Body of pancreas (tissue), 4 donors: ENCODE measurements around the gene OR52A1. TPM values are rescaled to one million over a fixed set of nuclear protein-coding genes. Genes with fewer than 3 reads are reported as not detected.

Experiments used
- ATAC-seq: fragments of 150-250 bp; one replicate; pipeline ENCODE4 v1.9.1; 2016
- DNase-seq, 4 donors: peaks; one replicate each; pipeline ENCODE4 v3.0.0-alpha.2; 2019
- H3K27ac ChIP-seq, 4 donors: fragments of 200-600 bp; sonication (generic); 1 replicate in 3 of 4; 2 replicates in 1 of 4; pipeline versions ENCODE4 v1.5.1 to v1.6.1; 2016 to 2019; ENCODE audit warnings: mild to moderate bottlenecking in 1 of 4, mixed read lengths in 1 of 4, moderate library complexity in 1 of 4
- H3K27me3 ChIP-seq, 2 donors: fragments of 200-600 bp; sonication (generic); one replicate each; pipeline ENCODE4 v1.6.0; 2016; ENCODE audit warnings: mild to moderate bottlenecking in 1 of 2
- H3K36me3 ChIP-seq, 2 donors: fragments of 200-600 bp; sonication (generic); replicated peaks in 1 of 2; 2 replicates each; pipeline ENCODE4 v1.5.1; 2016; ENCODE audit warnings: low read depth in 2 of 2; ENCODE audit not compliant: insufficient read depth in 1 of 2
- H3K4me1 ChIP-seq: fragments of 200-600 bp; sonication (generic); one replicate; pipeline ENCODE4 v1.6.0; 2016
- H3K4me3 ChIP-seq, 2 donors: fragments of 200-600 bp; sonication (generic); 1 replicate in 1 of 2; 2 replicates in 1 of 2; pipeline ENCODE4 v1.5.1; 2016 to 2019
- H3K9me3 ChIP-seq, 3 donors: fragments of 200-600 bp; sonication (generic); 1 replicate in 2 of 3; 2 replicates in 1 of 3; pipeline ENCODE4 v1.5.1; 2016
- POLR2A ChIP-seq, 3 donors: fragments of 450-650 bp; IDR thresholded peaks; one replicate each; pipeline ENCODE4 v1.6.1; 2016; ENCODE audit warnings: antibody characterized with exemption in 3 of 3, mild to moderate bottlenecking in 2 of 3
- WGBS, 2 donors: methylation state at CpG; one replicate each; pipeline ENCODE4 v1.1.5; 2017; 5-methylcytosine and 5-hydroxymethylcytosine counted together
- intact Hi-C: fragments of 100-400 bp; cut with DNase I; formaldehyde crosslinking; loops from one replicate; pipeline ENCODE4 v1.15.1; 2023
- total RNA-seq, 2 donors: library from RNA; depleted of rRNA; stranded (reverse); fragments of >200 nt; gene quantifications; one replicate each; pipeline ENCODE4 v1.1.0, GENCODE V29; 2016
- TF ChIP-seq, protein P1 (sequence below), 7 experiments: fragments of 450-650 bp in 4 of 7; fragments of 200-600 bp in 3 of 7; sonication (generic) in 3 of 7; IDR thresholded peaks; one replicate each; pipeline ENCODE4 v1.5.1; 2016 to 2019; ENCODE audit warnings: antibody characterized with exemption in 7 of 7

OR52A1 gene
- total RNA-seq, 2 donors from 2014 or later = not detected

DNA sequence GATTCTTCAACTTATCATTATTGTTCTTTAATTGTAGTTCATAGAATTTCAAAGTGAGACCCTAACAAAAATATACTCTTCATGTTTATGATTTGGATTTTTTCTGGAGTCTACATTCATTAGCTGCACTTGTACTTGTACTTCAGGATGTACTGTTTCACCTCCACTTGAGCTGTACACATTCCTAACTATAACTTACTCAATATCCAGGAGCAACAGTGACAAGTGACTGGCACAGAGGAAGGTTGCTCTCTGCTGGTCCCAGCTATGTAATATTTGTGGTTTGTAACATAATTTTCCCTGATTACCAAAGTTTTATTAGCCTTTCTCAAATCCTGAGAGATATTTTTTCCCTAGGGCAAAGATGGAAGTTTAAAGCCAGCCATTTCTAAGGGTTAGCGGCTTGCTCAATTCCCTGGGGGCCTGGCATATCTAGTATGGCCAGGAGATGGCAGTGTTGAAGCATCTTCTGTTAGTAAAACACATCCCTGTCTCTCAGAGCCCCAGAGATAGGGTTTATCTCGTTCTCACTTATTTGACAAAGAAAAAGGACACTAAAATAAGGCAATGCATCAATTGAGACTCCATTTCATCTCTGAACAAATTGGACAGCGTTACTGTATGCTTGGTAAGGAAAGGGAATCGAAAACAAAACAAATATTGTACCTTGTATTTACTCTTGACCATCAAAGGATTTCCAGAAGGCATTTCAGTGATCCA, 30.6 kb downstream of the OR52A1 start:
- H3K36me3 ChIP-seq = no peaks in the 10 kb centered on the region
- ATAC-seq = peak; percentile 71
- H3K27me3 ChIP-seq = no peaks in the 10 kb centered on the region
- H3K27ac ChIP-seq = no peak overlapping the region
- no peaks in the 10 kb centered on the region for H3K4me1 ChIP-seq
- TF ChIP-seq, protein P1, sequence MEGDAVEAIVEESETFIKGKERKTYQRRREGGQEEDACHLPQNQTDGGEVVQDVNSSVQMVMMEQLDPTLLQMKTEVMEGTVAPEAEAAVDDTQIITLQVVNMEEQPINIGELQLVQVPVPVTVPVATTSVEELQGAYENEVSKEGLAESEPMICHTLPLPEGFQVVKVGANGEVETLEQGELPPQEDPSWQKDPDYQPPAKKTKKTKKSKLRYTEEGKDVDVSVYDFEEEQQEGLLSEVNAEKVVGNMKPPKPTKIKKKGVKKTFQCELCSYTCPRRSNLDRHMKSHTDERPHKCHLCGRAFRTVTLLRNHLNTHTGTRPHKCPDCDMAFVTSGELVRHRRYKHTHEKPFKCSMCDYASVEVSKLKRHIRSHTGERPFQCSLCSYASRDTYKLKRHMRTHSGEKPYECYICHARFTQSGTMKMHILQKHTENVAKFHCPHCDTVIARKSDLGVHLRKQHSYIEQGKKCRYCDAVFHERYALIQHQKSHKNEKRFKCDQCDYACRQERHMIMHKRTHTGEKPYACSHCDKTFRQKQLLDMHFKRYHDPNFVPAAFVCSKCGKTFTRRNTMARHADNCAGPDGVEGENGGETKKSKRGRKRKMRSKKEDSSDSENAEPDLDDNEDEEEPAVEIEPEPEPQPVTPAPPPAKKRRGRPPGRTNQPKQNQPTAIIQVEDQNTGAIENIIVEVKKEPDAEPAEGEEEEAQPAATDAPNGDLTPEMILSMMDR (IDR thresholded peaks at IDR 0.05) = peak; percentile 47 to 88 (median 69)
- no peak for TF ChIP-seq POLR2A (IDR thresholded peaks at IDR 0.05)
- intact Hi-C loops = loop anchor here (10.0 kb wide), 2 partner anchors 271 to 681 kb away; partner anchors contain the start of gene OR52N2
- no peaks in the 10 kb centered on the region for H3K9me3 ChIP-seq
- 3 to 4% methylated on average over 4 of the region's 4 CpGs for WGBS, 2 donors
- H3K4me3 ChIP-seq = no peak overlapping the region
- DNase-seq = peak; percentile 64 to 74 (median 69)

DNA sequence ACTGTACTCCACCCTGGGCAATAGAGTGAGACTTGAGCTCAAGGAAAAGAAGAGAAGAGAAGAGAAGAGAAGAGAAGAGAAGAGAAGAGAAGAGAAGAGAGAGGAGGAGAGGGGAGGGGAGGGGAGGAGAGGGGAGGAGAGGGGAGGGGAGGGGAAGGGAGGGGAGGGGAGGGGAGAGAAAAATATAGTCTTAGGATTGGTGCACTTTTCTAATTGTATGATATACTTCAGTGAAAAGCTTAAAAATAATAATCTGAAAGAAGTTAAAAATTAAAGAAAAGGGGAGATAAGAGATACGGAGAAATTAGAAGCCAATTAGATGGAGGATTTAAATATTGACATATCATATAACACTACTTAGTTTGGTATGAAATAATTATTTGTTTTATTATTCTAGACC, 35.7 kb downstream of the OR52A1 start:
- TF ChIP-seq, protein P1 (IDR thresholded peaks at IDR 0.05) = no peak
- WGBS, 2 donors = 21 to 22% methylated on average over 1 of the region's 1 CpG

DNA sequence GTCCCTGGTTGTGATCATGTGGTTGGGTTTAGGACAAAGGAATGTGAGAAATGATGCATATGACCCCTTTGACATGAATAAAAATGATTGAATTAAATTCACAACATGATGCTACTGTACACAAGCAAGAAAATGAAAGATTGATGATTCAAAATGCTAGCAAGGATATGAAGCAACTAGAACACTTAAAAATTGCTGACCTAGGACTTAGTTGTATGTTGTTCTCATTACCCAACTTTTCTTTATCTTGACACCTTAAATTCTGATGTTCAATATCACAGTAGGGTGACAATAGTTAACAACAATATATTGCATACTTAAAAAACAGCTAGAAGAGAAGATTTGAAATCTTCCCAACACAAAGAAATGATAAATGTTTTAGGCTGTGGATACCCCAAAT, 37.0 kb downstream of the OR52A1 start:
- Histone ChIP-seq H3K4me3 (no peak overlapping the region), H3K27me3 (no peaks in the 10 kb centered on the region), H3K27ac (no peak overlapping the region), H3K9me3 (no peaks in the 10 kb centered on the region), H3K4me1 (no peaks in the 10 kb centered on the region), H3K36me3 (no peaks in the 10 kb centered on the region)
- no peak for TF ChIP-seq POLR2A (IDR thresholded peaks at IDR 0.05)
- TF ChIP-seq, protein P1 (IDR thresholded peaks at IDR 0.05) = no peak
- intact Hi-C loops = no loop called here
- DNase-seq (no peak), ATAC-seq (no peak)

More for the DNA sequence above, 35.7 kb downstream of the OR52A1 start:
- no peaks in the 10 kb centered on the region for H3K27me3 ChIP-seq
- no peaks in the 10 kb centered on the region for H3K4me1 ChIP-seq
- intact Hi-C loops = no loop called here
- no peak for ATAC-seq
- no peak overlapping the region for H3K27ac ChIP-seq
- H3K36me3 ChIP-seq = no peaks in the 10 kb centered on the region
- H3K9me3 ChIP-seq = no peaks in the 10 kb centered on the region
- H3K4me3 ChIP-seq = no peak overlapping the region
- no peak for DNase-seq

DNA sequence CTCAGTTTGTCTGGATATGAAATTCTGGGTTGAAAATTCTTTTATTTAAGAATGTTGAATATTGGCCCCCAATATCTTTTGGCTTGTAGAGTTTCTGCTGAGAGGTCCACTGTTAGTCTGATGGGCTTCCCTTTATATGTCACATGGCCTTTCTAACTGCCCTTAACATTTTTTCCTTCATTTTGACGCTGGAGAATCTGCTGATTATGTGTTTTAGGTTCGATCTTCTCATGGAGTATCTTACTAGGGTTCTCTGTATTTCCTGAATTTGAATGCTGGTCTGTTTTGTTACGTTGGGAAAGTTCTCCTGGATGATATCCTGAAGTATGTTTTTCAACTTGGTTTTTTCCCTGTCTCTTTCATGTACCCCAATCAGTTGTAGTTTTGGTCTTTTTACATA, 39.2 kb downstream of the OR52A1 start:
- H3K27ac ChIP-seq = no peak overlapping the region
- no peak overlapping the region for H3K4me3 ChIP-seq
- H3K36me3 ChIP-seq = no peaks in the 10 kb centered on the region
- ATAC-seq (no peak), DNase-seq (no peak)
- TF ChIP-seq POLR2A (IDR thresholded peaks at IDR 0.05) = no peak
- TF ChIP-seq, protein P1 (IDR thresholded peaks at IDR 0.05) = no peak
- no peaks in the 10 kb centered on the region for H3K4me1 ChIP-seq
- intact Hi-C loops = no loop called here
- H3K9me3 ChIP-seq = no peaks in the 10 kb centered on the region
- H3K27me3 ChIP-seq = no peaks in the 10 kb centered on the region
- 58 to 60% methylated on average over 3 of the region's 3 CpGs for WGBS, 2 donors

DNA sequence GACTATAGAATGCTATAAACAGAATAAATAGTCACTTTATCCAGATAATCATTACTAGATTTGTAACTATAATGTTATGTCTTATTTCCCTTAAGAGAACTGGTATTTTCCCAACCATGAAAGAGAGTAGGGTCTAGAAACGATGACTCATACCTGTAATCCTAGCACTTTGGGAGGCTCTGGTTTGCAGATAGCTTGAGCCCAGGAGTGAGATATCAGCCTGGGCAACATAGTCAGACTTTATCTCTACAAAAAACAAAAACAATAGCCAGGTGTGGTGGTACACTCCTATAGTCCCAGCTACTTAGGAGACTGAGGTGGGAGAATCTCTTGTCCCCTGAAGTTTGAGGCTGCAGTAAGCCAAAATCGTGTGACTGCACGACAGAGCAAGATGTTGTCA, 47.3 kb downstream of the OR52A1 start:
- TF ChIP-seq, protein P1 (IDR thresholded peaks at IDR 0.05) = no peak
- no peak for TF ChIP-seq POLR2A (IDR thresholded peaks at IDR 0.05)
- DNase-seq (no peak), ATAC-seq (no peak)
- intact Hi-C loops = no loop called here
- H3K36me3 ChIP-seq = no peaks in the 10 kb centered on the region
- H3K27ac ChIP-seq = no peak overlapping the region
- H3K27me3 ChIP-seq = no peaks in the 10 kb centered on the region
- H3K4me1 ChIP-seq = no peaks in the 10 kb centered on the region
- H3K4me3 ChIP-seq = no peak overlapping the region
- no peaks in the 10 kb centered on the region for H3K9me3 ChIP-seq
- WGBS, 2 donors = 57% methylated on average over 3 of the region's 3 CpGs
